HG02943 (cell line): ENCODE data around the gene ALDOC.

Experiments used
- ATAC-seq: cut with Tn5 transposase; IDR thresholded peaks from one replicate; pipeline ENCODE4 v1.9.1; 2021; ENCODE audit warnings: mild to moderate bottlenecking, low read depth, moderate library complexity; ENCODE audit not compliant: unreplicated experiment

ALDOC gene

GRCh38 chr17:28553000-28553505 lies 23.6 kb downstream of the ALDOC start:
- ATAC-seq = no peak

- no peak for ATAC-seq
Observed at GRCh38 chr17:28552176-28552999, 24.3 kb downstream of the ALDOC start, which contains the start of gene UNC119. UNC119 (minus strand) TSS chr17:28552624; CDS start chr17:28552557, 67 bp downstream.

DNA sequence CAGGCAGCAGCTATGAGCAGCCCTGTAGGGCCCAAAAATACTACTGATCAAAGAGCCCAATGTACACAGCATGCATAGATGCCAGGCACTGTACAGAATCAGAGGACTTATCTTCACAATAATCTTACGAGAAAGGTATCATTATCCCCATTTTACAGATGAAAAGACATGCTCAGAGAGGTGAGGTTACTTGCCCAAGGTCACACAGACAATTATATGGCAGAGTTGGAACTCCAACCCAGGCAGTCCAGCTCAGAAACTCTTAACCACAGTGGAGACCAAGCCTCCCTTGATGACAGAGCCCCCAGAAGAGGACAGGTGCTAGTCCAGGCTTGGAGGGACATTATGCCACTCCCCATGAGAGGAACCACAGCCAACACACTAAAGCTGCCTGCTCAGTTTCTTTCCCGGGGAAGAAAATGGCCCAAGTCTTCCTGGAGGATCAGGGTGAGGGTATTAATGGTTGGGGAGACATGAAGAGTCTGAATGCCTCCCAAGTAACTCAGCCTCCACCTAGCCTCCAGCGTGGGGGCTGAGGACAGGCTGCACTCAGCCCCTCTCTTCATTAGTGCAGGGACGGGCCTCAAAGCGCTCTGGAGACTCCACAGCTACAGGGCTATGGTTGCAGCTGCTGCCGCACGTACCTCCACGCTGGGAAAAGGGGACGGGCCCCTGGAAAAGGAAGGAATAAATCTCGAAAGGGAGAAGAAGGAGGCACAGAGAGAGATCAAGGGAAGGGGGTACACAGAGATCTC lies 25.1 kb downstream of the ALDOC start:
- ATAC-seq = no peak

DNA sequence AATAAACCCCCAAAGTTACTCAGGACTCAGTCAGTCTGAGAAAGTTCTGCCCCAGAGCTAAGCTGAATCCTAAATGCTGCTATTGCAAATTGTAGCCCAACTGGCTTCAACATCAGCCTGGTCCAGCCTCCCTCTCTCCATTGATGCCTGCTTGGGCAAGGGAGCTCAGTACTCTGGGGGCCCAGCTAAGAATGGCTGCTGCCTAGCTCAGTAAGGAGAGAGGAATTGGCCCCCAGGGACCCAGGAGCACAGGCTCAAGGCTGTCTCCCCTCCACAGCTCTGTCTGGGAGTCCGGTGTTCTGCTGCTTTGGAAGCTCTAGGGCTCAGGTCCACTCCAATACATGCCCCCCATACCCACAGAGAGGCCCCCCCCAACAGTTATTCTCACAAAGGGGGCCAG lies 25.8 kb downstream of the ALDOC start:
- ATAC-seq = no peak

DNA sequence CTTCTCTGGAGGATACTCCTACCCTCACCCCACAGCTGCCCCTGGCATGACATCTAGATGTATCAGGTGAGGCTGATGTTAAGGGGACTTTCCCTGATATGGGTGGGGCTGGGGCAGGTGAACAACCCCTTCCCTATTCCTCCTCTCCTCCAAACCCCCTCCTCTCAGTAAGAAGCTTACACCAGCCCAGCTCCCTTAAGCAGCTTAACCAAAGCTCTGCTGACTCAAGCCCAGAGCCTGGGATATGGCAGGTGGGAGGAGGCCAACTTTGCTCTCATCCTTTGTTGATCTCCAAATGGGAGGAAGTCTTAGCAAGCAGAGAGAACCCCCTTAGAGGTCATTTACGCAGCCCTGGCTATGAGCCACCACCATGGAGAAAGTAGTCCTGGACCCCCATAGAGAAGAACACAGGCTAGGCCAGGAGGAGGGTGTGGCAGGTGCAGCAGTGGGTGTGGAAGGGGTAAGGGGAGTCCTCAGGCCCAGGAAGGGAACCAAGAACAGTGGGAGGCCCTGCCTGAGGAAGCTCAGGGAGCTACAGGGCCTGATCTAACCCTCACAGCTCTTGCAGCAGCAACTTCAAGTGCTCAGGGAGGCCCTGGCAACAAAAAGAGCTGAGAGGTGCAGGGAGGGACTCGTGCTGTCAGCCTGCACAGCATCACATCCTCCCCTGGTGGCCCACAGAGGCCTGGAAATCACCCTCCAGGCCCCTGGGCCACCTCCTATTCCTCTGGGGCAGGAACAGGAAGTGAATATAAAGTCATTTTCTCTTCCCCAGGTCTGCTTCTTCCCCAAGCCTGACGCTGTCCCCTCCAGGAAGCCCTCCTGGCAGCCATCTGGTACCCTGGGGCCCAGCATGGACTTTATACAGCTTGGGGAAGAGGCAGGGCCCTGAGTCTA lies 27.2 kb downstream of the ALDOC start:
- ATAC-seq = no peak

DNA sequence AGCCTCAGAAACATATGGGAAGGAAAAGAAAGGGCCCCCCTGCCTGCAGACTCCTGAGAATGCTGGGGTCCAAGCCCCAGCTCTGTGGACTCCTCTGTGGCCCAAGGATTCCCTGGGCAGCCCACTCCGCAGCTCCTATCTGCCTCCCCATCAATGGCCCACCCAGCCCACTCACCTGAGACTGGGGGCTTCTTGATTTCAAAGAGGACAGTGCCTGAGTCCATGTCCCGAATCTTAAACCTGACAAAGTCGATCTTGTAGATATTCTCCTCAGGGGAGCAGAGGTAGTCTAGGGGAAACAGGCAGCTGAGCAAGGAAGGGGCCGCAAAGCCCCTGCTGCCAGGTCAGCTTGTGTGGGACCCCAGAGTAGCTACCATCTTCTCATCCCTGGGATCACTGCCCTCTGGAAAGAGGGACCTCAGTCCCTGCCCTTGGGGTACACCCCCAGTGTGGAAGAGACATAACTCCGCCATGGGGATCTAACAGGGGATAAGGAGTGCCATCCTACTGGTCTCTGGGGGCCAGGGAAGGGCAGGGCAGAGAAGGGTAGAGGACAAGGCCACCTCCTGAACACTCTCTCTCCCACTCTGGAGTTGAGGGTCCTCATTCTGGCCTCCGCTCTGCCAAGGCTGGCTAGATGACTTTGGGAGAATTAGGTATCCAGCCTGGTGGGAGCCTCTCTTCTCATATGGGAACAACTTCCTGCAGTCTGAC lies 28.1 kb downstream of the ALDOC start:
- no peak for ATAC-seq

- ATAC-seq = no peak
Observed at GRCh38 chr17:28547623-28548416, 28.9 kb downstream of the ALDOC start.

DNA sequence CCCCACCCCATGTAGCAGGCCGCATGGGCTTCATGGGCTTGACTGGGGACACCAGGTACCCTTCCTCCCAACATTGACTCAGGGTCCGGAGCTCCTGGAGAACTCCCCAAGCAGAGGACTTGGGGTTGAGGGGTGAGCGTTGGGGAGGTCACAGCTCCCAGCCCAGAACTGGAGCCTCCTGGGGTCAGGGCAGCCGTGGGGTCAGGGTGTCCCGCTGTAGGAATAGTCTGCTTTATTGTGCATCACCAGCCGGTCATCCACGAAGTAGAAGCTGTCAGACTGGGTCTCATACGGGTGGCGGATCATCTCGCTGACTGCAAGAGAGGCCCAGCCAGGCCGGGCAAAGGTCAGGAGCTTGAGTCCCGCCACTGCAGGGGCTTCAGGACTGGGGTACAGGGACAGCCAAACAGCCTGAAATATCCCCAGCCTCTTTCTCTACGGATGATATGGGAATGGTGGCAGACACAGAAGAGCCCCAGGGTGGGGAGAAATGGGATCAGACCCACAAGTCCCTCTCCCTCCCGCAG lies 29.5 kb downstream of the ALDOC start:
- ATAC-seq = no peak

DNA sequence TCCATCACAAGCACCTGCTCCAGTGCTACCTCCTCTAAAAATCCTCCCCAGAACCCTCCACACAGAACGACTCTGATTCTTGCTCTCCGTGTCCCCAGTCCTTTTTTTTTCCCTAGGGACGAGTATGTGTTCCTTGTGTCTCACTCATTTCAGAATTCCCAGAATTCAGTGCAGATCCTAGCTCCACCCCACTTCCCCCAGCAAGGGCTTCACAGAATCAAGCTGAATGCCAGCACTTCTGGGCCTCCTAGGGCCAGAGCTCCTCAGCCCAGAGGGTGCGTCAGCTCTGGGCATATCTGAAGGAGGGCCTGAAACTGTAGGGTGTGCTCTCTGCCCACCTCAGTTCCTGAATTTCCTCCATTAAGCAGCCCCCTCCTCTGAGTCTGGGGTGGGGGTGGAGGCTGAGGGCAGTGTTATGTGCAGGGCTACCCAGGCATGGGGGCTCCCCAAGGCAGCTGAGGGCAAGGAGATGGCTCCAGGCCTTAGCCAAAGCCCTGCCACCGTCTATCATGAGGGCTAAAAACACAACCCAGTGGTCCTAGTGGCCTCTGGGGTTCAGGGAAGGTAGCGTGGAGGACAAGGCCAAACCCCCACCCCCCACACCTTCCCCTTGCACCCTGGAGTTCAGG lies 30.8 kb downstream of the ALDOC start:
- no peak for ATAC-seq

DNA sequence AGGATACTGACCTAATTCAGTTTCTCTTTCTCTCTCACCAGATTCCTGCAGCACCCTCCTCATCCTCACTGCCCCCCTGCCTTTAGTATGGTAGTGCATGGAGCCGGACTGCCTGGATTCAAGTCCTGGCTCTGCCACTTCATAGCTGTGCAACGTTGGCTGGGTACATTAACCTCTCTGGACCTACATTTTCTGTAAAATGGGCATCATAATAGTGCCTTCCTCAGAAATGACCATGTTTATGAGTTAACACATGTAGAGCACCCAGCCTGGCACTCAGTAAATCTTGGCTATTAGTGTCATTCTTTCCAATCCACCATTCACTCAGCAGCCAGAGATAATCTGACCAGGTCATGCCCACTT lies 31.6 kb downstream of the ALDOC start:
- no peak for ATAC-seq

DNA sequence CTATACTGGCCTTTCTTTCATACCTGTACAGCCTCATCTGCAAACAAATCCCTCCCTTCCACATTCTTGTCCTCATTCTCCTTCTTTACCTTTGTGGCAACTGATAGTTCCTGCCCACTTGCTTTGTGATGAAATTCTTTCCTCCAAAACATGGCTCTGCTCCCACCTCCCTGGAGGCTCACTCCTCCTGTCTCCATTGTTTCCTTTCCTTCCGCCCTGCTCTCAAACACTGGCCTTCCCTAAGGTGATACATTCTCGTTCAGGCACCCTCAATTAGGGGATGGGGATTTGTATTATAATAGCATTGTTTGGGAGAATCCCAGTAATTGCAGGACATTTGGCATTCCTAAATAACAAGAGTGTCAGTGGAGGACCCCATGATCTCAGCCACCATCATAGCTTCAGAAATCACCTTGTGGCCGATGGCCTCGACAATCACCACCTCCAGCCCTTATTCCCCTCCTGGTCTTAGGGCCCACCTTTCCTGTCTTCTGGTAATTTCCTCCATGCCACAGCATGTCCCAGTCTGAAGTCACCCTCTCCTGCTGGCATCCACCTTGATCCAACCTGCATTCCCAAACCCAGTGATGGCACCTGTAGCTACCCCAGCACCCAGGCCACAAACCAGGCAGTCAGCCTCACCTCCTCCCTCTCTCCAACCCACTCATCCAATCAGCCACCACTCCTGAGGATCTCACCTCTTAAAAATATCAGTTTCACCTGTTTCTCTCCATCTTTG lies 32.1 kb downstream of the ALDOC start:
- ATAC-seq = no peak

GRCh38 chr17:28541439-28541838 lies 35.3 kb downstream of the ALDOC start:
- ATAC-seq = no peak

GRCh38 chr17:28540231-28540630 lies 36.5 kb downstream of the ALDOC start:
- ATAC-seq = no peak

DNA sequence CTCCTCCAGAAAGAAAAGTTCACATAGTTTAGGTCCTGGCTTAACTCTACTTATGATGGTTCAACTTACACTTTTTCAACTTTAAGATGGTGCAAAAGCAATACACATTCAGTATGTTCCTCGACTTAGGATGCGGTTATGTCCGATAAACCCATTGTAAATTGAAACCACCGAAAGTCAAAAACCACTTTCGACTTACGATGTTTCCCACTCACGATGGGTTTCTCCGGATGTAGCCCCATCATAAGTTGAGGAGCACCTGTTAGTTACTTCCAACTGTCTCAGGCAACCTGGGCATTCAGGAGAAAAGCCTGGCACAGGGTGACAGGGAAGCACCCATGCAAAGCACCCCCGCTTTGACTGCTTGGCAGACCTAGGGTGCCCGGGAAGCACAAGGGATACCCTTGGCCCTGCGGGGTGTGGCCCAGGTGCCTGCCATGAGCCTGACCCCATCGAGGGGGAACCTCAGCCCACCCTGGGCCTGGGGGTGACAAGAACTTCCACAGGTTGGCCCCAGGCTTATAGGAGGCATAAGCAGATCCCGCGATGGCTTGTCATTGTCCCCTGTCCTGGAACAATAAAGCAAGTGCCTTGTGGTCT lies 38.3 kb downstream of the ALDOC start:
- ATAC-seq = no peak

GRCh38 chr17:28537219-28537610 lies 39.5 kb downstream of the ALDOC start:
- ATAC-seq = no peak

DNA sequence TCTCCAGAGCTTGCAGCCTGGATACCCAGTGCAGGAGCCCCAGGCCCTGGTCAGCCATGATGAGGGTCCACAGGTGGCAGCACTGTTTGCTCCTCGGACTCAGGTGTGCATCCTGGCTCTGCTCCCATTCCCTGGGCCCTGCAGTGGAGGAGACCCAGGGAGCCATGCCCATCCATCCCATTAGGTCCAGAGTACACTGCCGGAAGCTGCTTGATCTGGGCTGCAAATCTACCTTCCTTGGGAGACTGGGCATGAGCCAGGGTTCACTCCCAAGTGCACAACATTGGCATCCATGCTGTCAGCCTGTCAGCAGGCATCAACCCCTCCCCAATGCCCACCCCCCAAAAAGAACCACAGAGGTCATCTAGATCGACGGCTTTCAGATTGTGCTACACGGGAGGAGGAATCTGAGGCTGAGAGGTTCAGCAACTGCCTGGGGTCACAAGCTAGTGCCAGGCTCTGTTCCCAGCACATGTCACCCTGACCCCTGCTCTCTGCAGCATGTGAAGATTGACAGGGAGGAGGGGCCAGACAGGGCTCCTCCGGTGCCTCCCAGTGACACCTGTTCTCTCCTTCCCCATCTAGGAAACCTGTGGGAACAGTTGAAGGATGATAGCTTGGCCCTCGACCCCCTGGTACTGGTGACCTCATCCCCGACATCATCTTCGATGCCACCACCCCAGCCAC lies 40.0 kb downstream of the ALDOC start:
- ATAC-seq = no peak
